SK-N-SH (cell line): ENCODE data around the gene NKX3-2. TPM values are rescaled to one million over a fixed set of nuclear protein-coding genes. Genes with fewer than 3 reads are reported as not detected.

Experiments used
- CTCF ChIA-PET: fragments of 300-600, 350-600 bp; formaldehyde crosslinking; extraction: SDS; loops from one replicate; lab custom pipeline; 2021; lab: Yijun Ruan, JAX
- POLR2A ChIA-PET: fragments of 350-600 bp; sonication (Branson Sonifier 250); formaldehyde crosslinking; extraction: SDS; loops from one replicate; lab custom pipeline; 2020; ENCODE audit warnings: antibody characterized with exemption, inconsistent platforms; lab: Yijun Ruan, JAX
- DNase-seq: peaks from one replicate; pipeline ENCODE4 v3.0.0; 2012
- H2AFZ ChIP-seq: fragments of 200-600 bp; sonication (generic); 2 replicates; pipeline ENCODE4 v1.8.1; 2016; ENCODE audit warnings: antibody characterized with exemption, mild to moderate bottlenecking, low read depth
- H3F3A ChIP-seq: fragments of 200-600 bp; sonication (generic); replicated peaks from 2 replicates; pipeline ENCODE3; 2016; ENCODE audit warnings: antibody characterized with exemption, mild to moderate bottlenecking; ENCODE audit not compliant: insufficient read depth
- H3K27ac ChIP-seq, 2 experiments: fragments of 200-500 bp in 1 of 2; fragments of 200-600 bp in 1 of 2; sonication (Bioruptor generic) in 1 of 2; sonication (generic), shearing (Covaris generic) in 1 of 2; 2 replicates each; pipeline versions ENCODE4 v1.5.1 to v1.6.1; 2014 to 2016; ENCODE audit warnings: low read depth in 2 of 2, inconsistent platforms in 1 of 2, low read length in 1 of 2, mild to moderate bottlenecking in 1 of 2, mixed read lengths in 1 of 2
- H3K27me3 ChIP-seq: fragments of 200-600 bp; sonication (generic), shearing (Covaris generic); 2 replicates; pipeline ENCODE4 v1.6.1; 2016; ENCODE audit warnings: mixed run types; ENCODE audit not compliant: insufficient read depth
- H3K36me3 ChIP-seq, 2 experiments: fragments of 200-500 bp in 1 of 2; fragments of 200-600 bp in 1 of 2; sonication (Bioruptor generic) in 1 of 2; sonication (generic) in 1 of 2; replicated peaks in 1 of 2; 2 replicates each; pipeline versions ENCODE3 to v1.5.1; 2014 to 2016; ENCODE audit warnings: low read length in 1 of 2, mild to moderate bottlenecking in 1 of 2; ENCODE audit not compliant: insufficient read depth in 2 of 2, control insufficient read depth in 1 of 2
- H3K4me1 ChIP-seq, 2 experiments: fragments of 200-500 bp in 1 of 2; fragments of 200-600 bp in 1 of 2; sonication (Bioruptor generic) in 1 of 2; sonication (generic), shearing (Covaris generic) in 1 of 2; 2 replicates each; pipeline versions ENCODE4 v1.5.1 to v1.6.1; 2014 to 2016; ENCODE audit warnings: low read depth in 1 of 2, low read length in 1 of 2, mixed run types in 1 of 2; ENCODE audit not compliant: insufficient read depth in 2 of 2, control insufficient read depth in 1 of 2
- H3K4me2 ChIP-seq: fragments of 200-600 bp; sonication (generic), shearing (Covaris generic); 2 replicates; pipeline ENCODE4 v1.6.1; 2017; ENCODE audit warnings: mixed run types
- H3K4me3 ChIP-seq, 2 experiments: fragments of 200-500 bp in 1 of 2; fragments of 200-600 bp in 1 of 2; sonication (Bioruptor generic) in 1 of 2; sonication (generic), shearing (Covaris generic) in 1 of 2; 2 replicates each; pipeline versions ENCODE4 v1.5.1 to v1.8.1; 2014 to 2016; ENCODE audit warnings: low read depth in 2 of 2, inconsistent platforms in 1 of 2, low read length in 1 of 2, mild to moderate bottlenecking in 1 of 2, mixed read lengths in 1 of 2, moderate library complexity in 1 of 2
- H3K79me2 ChIP-seq: fragments of 200-600 bp; sonication (generic); 2 replicates; pipeline ENCODE4 v1.8.1; 2017; ENCODE audit warnings: mild to moderate bottlenecking; ENCODE audit not compliant: insufficient read depth
- H3K9ac ChIP-seq: fragments of 200-600 bp; sonication (generic); 2 replicates; pipeline ENCODE4 v1.6.1; 2017; ENCODE audit warnings: mixed run types
- H3K9me2 ChIP-seq: fragments of 200-600 bp; sonication (generic); 2 replicates; pipeline ENCODE4 v1.6.1; 2017; ENCODE audit warnings: mixed run types
- H3K9me3 ChIP-seq: fragments of 200-600 bp; sonication (generic); 2 replicates; pipeline ENCODE4 v1.6.1; 2017; ENCODE audit warnings: mixed run types, mild to moderate bottlenecking, moderate library complexity
- H4K20me1 ChIP-seq: fragments of 200-600 bp; sonication (generic); 2 replicates; pipeline ENCODE4 v1.6.1; 2017; ENCODE audit warnings: mild to moderate bottlenecking, mixed run types; ENCODE audit not compliant: insufficient read depth
- CHD2 ChIP-seq: fragments of 150-350 bp; IDR thresholded peaks from 2 replicates; pipeline ENCODE4 v1.6.1; 2018; ENCODE audit warnings: low read length; ENCODE audit not compliant: partially characterized antibody
- ELF1 ChIP-seq: IDR thresholded peaks from 2 replicates; pipeline ENCODE4 v1.4.0; 2012
- EP300 ChIP-seq, 2 experiments: IDR thresholded peaks; 2 replicates each; pipeline versions ENCODE4 v1.4.0 to v1.6.1; 2012; ENCODE audit warnings: borderline replicate concordance in 1 of 2, low read depth in 1 of 2, low read length in 1 of 2
- EZH2phosphoT487 ChIP-seq: fragments of 200-600 bp; sonication (generic); IDR thresholded peaks from 2 replicates; pipeline ENCODE4 v1.6.1; 2017; ENCODE audit warnings: low read depth, mixed run types, mild to moderate bottlenecking, antibody characterized with exemption, moderate library complexity, borderline replicate concordance
- FOXJ3 ChIP-seq: sonication (generic); formaldehyde crosslinking; IDR thresholded peaks from 2 replicates; pipeline ENCODE4 v1.5.1; 2020; ENCODE audit warnings: mild to moderate bottlenecking, missing genetic modification reagents
- FOXM1 ChIP-seq: IDR thresholded peaks from 2 replicates; pipeline ENCODE4 v1.4.0; 2012; ENCODE audit warnings: low read depth, mild to moderate bottlenecking
- MXI1 ChIP-seq: IDR thresholded peaks from 2 replicates; pipeline ENCODE4 v1.6.1; 2012; ENCODE audit warnings: mild to moderate bottlenecking, low read depth, low read length, improper control_type of control experiment
- RCOR1 ChIP-seq: fragments of 150-350 bp; IDR thresholded peaks from 2 replicates; pipeline ENCODE4 v1.6.1; 2017; ENCODE audit warnings: antibody characterized with exemption, low read length
- RFX5 ChIP-seq: IDR thresholded peaks from 2 replicates; pipeline ENCODE4 v1.6.1; 2012; ENCODE audit warnings: mild to moderate bottlenecking, improper control_type of control experiment, low read length
- RXRA ChIP-seq: IDR thresholded peaks from 2 replicates; pipeline ENCODE4 v1.4.0; 2012; ENCODE audit warnings: low read depth, mild to moderate bottlenecking, borderline replicate concordance
- TEAD4 ChIP-seq: IDR thresholded peaks from 2 replicates; pipeline ENCODE4 v1.4.0; 2012; ENCODE audit warnings: mild to moderate bottlenecking, borderline replicate concordance; ENCODE audit not compliant: insufficient read depth
- YY1 ChIP-seq: IDR thresholded peaks from 2 replicates; pipeline ENCODE4 v1.4.0; 2012; ENCODE audit warnings: low read depth, mild to moderate bottlenecking
- polyA plus RNA-seq, 3 experiments: library from polyadenylated mRNA; depleted of rRNA; stranded (reverse); fragments of >200 nt; gene quantifications; 2 replicates each; pipeline ENCODE4 v1.2.3, GENCODE V29; 2012
- TF ChIP-seq, protein P1 (sequence below): fragments of 150-350 bp; IDR thresholded peaks from 2 replicates; pipeline ENCODE4 v1.6.1; 2017; ENCODE audit warnings: antibody characterized with exemption, low read length, low read depth, borderline replicate concordance
- TF ChIP-seq, protein P2 (sequence below): IDR thresholded peaks from 2 replicates; pipeline ENCODE4 v1.4.0; 2012; ENCODE audit warnings: low read depth, borderline replicate concordance
- TF ChIP-seq, protein P3 (sequence below): fragments of 200-600 bp; sonication (generic); IDR thresholded peaks from 2 replicates; pipeline ENCODE4 v1.6.1; 2017; ENCODE audit warnings: antibody characterized with exemption, mild to moderate bottlenecking, moderate library complexity
- TF ChIP-seq, protein P4 (sequence below): IDR thresholded peaks from 2 replicates; pipeline ENCODE4 v1.4.0; 2012; ENCODE audit warnings: low read depth
- TF ChIP-seq, protein P5 (sequence below): fragments of 150-350 bp; IDR thresholded peaks from 2 replicates; pipeline ENCODE4 v1.6.1; 2016; ENCODE audit warnings: mild to moderate bottlenecking, low read depth, low read length
- TF ChIP-seq, protein P6 (sequence below): IDR thresholded peaks from 2 replicates; pipeline ENCODE4 v1.4.0; 2012; ENCODE audit warnings: low read depth, borderline replicate concordance
- TF ChIP-seq, protein P7 (sequence below): IDR thresholded peaks from 2 replicates; pipeline ENCODE4 v1.6.1; 2012; ENCODE audit warnings: mild to moderate bottlenecking, low read depth, low read length, moderate library complexity

The NKX3-2 gene
- polyA plus RNA-seq, 1 of the 3 experiments (the other 2 are of a cell fraction) = 0.15 TPM

DNA sequence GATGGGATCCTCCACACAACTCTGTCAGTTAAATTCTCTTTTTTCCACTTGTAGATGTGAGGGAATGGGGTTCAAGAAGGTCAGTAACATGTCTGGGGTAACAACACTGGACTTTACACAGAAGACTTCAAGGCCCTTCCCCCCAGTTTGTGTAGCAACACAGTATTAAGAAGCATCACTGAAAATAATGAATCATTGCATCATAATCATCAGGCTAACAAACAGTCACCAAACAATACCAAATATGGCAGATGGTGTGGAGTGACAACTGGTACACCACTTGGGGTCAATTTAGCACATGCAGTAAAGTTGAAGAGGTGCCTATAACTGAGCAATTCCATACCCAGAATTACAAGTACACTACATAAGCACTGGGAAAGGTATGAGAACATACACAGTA lies 44.6 kb upstream of the NKX3-2 start:
- Histone ChIP-seq H3F3A (peaks cover 3% of the 10 kb centered on the region), H3K4me3 (no peak overlapping the region), H3K79me2 (no peaks in the 10 kb centered on the region), H3K9me2 (no peaks in the 10 kb centered on the region), H3K27ac (no peak overlapping the region), H3K4me2 (no peak overlapping the region), H3K9ac (no peak overlapping the region), H3K9me3 (no peaks in the 10 kb centered on the region), H3K4me1 (no peaks in the 10 kb centered on the region; a peak in 1 of 4 replicates), H3K36me3 (peaks cover 87% of the 10 kb centered on the region in 2 experiments), H3K27me3 (no peaks in the 10 kb centered on the region), H2AFZ (no peak overlapping the region), H4K20me1 (no peaks in the 10 kb centered on the region)
- TF ChIP-seq RFX5 = no peak
- no peak for TF ChIP-seq YY1
- TF ChIP-seq, protein P1, sequence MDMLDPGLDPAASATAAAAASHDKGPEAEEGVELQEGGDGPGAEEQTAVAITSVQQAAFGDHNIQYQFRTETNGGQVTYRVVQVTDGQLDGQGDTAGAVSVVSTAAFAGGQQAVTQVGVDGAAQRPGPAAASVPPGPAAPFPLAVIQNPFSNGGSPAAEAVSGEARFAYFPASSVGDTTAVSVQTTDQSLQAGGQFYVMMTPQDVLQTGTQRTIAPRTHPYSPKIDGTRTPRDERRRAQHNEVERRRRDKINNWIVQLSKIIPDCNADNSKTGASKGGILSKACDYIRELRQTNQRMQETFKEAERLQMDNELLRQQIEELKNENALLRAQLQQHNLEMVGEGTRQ = no peak
- no peak for TF ChIP-seq FOXM1
- TF ChIP-seq, protein P2, sequence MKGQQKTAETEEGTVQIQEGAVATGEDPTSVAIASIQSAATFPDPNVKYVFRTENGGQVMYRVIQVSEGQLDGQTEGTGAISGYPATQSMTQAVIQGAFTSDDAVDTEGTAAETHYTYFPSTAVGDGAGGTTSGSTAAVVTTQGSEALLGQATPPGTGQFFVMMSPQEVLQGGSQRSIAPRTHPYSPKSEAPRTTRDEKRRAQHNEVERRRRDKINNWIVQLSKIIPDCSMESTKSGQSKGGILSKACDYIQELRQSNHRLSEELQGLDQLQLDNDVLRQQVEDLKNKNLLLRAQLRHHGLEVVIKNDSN = no peak
- TF ChIP-seq EZH2phosphoT487 = no peak
- TF ChIP-seq RCOR1 = no peak
- TF ChIP-seq, protein P3, sequence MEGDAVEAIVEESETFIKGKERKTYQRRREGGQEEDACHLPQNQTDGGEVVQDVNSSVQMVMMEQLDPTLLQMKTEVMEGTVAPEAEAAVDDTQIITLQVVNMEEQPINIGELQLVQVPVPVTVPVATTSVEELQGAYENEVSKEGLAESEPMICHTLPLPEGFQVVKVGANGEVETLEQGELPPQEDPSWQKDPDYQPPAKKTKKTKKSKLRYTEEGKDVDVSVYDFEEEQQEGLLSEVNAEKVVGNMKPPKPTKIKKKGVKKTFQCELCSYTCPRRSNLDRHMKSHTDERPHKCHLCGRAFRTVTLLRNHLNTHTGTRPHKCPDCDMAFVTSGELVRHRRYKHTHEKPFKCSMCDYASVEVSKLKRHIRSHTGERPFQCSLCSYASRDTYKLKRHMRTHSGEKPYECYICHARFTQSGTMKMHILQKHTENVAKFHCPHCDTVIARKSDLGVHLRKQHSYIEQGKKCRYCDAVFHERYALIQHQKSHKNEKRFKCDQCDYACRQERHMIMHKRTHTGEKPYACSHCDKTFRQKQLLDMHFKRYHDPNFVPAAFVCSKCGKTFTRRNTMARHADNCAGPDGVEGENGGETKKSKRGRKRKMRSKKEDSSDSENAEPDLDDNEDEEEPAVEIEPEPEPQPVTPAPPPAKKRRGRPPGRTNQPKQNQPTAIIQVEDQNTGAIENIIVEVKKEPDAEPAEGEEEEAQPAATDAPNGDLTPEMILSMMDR = no peak
- no peak for TF ChIP-seq RXRA
- no peak for TF ChIP-seq ELF1
- TF ChIP-seq, protein P4, sequence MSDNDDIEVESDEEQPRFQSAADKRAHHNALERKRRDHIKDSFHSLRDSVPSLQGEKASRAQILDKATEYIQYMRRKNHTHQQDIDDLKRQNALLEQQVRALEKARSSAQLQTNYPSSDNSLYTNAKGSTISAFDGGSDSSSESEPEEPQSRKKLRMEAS = no peak
- TF ChIP-seq CHD2 = no peak
- TF ChIP-seq, protein P5, sequence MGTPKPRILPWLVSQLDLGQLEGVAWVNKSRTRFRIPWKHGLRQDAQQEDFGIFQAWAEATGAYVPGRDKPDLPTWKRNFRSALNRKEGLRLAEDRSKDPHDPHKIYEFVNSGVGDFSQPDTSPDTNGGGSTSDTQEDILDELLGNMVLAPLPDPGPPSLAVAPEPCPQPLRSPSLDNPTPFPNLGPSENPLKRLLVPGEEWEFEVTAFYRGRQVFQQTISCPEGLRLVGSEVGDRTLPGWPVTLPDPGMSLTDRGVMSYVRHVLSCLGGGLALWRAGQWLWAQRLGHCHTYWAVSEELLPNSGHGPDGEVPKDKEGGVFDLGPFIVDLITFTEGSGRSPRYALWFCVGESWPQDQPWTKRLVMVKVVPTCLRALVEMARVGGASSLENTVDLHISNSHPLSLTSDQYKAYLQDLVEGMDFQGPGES = no peak
- TF ChIP-seq MXI1 = no peak
- no peak for TF ChIP-seq FOXJ3 (CRISPR knock-in tag)
- TF ChIP-seq, protein P6, sequence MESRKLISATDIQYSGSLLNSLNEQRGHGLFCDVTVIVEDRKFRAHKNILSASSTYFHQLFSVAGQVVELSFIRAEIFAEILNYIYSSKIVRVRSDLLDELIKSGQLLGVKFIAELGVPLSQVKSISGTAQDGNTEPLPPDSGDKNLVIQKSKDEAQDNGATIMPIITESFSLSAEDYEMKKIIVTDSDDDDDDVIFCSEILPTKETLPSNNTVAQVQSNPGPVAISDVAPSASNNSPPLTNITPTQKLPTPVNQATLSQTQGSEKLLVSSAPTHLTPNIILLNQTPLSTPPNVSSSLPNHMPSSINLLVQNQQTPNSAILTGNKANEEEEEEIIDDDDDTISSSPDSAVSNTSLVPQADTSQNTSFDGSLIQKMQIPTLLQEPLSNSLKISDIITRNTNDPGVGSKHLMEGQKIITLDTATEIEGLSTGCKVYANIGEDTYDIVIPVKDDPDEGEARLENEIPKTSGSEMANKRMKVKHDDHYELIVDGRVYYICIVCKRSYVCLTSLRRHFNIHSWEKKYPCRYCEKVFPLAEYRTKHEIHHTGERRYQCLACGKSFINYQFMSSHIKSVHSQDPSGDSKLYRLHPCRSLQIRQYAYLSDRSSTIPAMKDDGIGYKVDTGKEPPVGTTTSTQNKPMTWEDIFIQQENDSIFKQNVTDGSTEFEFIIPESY = no peak
- TF ChIP-seq, protein P7, sequence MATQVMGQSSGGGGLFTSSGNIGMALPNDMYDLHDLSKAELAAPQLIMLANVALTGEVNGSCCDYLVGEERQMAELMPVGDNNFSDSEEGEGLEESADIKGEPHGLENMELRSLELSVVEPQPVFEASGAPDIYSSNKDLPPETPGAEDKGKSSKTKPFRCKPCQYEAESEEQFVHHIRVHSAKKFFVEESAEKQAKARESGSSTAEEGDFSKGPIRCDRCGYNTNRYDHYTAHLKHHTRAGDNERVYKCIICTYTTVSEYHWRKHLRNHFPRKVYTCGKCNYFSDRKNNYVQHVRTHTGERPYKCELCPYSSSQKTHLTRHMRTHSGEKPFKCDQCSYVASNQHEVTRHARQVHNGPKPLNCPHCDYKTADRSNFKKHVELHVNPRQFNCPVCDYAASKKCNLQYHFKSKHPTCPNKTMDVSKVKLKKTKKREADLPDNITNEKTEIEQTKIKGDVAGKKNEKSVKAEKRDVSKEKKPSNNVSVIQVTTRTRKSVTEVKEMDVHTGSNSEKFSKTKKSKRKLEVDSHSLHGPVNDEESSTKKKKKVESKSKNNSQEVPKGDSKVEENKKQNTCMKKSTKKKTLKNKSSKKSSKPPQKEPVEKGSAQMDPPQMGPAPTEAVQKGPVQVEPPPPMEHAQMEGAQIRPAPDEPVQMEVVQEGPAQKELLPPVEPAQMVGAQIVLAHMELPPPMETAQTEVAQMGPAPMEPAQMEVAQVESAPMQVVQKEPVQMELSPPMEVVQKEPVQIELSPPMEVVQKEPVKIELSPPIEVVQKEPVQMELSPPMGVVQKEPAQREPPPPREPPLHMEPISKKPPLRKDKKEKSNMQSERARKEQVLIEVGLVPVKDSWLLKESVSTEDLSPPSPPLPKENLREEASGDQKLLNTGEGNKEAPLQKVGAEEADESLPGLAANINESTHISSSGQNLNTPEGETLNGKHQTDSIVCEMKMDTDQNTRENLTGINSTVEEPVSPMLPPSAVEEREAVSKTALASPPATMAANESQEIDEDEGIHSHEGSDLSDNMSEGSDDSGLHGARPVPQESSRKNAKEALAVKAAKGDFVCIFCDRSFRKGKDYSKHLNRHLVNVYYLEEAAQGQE = no peak
- TF ChIP-seq TEAD4 = no peak
- TF ChIP-seq EP300 (IDR thresholded peaks at IDR 0.05; ENCODE audit: borderline replicate concordance in 1 of 2, low read depth in 1 of 2, low read length in 1 of 2) = no peak
- DNase-seq = no peak
- POLR2A ChIA-PET = no interaction called here
- CTCF ChIA-PET = no interaction called here
